Bronchial epithelial cell (primary cell): Measurements from ENCODE around the gene FBXL22. TPM values are rescaled to one million over a fixed set of nuclear protein-coding genes. Genes with fewer than 3 reads are reported as not detected.

Experiments used
- DNase-seq: peaks from one replicate; pipeline ENCODE4 v3.0.0-alpha.2; 2010; ENCODE audit warnings: low read depth
- FAIRE-seq: peaks from 2 replicates; lab custom pipeline; 2011; peaks lifted over from hg19 to GRCh38; lab: Jason Lieb, UNC
- H3K27me3 ChIP-seq: 2 replicates; pipeline ENCODE4 v1.5.1; 2011; ENCODE audit warnings: low read length; ENCODE audit not compliant: control insufficient read depth, insufficient read depth
- H3K36me3 ChIP-seq: 2 replicates; pipeline ENCODE4 v1.5.1; 2011; ENCODE audit warnings: low read length; ENCODE audit not compliant: control insufficient read depth, insufficient read depth
- H3K4me3 ChIP-seq: 2 replicates; pipeline ENCODE4 v1.5.1; 2011; ENCODE audit warnings: mild to moderate bottlenecking, low read depth, low read length, control low read depth
- total RNA-seq: library from RNA; depleted of rRNA; stranded (reverse); fragments of >200 nt; gene quantifications from 2 replicates; pipeline ENCODE4 v1.2.1, GENCODE V29; 2014
- TF ChIP-seq, protein P1 (sequence below): IDR thresholded peaks from 2 replicates; pipeline ENCODE4 v1.5.1; 2011; ENCODE audit warnings: mild to moderate bottlenecking, moderate library complexity, low read length, control low read depth, inconsistent platforms; ENCODE audit not compliant: insufficient read depth, severe bottlenecking

Gene FBXL22
- total RNA-seq, 1 donor from 2014 or later: under 0.01 TPM

DNA sequence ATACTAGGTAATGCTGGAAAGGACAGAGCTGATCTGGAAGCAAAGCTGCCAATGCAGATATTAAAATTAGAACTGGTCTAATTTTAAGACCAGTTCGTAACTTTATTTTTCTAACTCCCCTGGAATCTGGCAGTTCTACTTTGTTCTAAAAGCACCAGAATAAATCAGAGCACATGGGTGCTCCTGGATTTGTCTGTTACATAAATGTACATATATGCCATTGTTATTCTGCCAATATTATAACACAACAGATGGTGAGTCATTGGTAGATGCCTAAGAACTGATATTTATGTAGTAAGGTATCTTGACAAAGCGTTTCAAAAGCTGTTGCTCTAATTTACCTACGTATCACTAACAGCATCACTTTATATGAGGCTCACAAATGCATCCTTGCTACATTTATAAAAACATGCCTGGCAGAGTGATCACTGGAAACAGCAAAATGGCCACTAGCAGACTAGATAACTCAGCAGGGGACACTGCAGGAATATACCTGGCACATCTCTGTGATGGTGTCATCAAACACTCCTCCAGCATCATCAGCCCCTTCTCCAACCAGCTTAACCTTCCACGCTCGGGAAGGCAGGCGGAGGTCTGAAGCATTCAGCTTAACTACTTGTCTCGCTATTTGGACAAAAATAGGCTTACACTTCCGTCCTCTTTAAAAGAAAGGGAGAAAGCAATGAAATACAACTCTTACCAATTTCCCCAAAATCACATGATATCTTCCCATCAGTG lies 26.2 kb downstream of the FBXL22 start:
- DNase-seq: peak; percentile 10
- H3K4me3 ChIP-seq: no peak overlapping the region
- no peak for FAIRE-seq
- TF ChIP-seq, protein P1, sequence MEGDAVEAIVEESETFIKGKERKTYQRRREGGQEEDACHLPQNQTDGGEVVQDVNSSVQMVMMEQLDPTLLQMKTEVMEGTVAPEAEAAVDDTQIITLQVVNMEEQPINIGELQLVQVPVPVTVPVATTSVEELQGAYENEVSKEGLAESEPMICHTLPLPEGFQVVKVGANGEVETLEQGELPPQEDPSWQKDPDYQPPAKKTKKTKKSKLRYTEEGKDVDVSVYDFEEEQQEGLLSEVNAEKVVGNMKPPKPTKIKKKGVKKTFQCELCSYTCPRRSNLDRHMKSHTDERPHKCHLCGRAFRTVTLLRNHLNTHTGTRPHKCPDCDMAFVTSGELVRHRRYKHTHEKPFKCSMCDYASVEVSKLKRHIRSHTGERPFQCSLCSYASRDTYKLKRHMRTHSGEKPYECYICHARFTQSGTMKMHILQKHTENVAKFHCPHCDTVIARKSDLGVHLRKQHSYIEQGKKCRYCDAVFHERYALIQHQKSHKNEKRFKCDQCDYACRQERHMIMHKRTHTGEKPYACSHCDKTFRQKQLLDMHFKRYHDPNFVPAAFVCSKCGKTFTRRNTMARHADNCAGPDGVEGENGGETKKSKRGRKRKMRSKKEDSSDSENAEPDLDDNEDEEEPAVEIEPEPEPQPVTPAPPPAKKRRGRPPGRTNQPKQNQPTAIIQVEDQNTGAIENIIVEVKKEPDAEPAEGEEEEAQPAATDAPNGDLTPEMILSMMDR: no peak
- peaks cover 6% of the 10 kb centered on the region for H3K36me3 ChIP-seq
- H3K27me3 ChIP-seq: no peaks in the 10 kb centered on the region

DNA sequence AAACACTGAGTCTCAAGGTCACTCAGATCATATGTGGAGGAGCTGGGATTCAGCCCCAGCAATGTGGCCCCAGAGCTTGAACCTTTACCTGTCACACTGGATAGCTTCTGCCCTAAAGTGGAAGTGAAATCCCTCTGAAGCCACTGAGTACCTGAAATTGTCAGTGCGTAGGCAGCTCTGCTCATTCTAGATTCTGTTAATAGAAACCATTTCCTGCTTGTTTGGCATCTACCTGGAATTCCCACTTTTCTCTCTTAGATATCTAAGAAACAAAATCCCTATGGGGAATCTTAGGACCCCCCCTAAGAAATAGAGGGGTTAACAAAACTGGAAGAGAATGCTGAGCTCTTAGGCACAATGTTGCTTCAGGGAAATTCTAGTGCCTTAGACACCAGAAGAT lies 29.8 kb downstream of the FBXL22 start:
- no peak overlapping the region for H3K4me3 ChIP-seq
- no peak for DNase-seq
- no peak for FAIRE-seq
- H3K27me3 ChIP-seq: no peaks in the 10 kb centered on the region
- peaks cover 13% of the 10 kb centered on the region for H3K36me3 ChIP-seq
- TF ChIP-seq, protein P1: no peak

DNA sequence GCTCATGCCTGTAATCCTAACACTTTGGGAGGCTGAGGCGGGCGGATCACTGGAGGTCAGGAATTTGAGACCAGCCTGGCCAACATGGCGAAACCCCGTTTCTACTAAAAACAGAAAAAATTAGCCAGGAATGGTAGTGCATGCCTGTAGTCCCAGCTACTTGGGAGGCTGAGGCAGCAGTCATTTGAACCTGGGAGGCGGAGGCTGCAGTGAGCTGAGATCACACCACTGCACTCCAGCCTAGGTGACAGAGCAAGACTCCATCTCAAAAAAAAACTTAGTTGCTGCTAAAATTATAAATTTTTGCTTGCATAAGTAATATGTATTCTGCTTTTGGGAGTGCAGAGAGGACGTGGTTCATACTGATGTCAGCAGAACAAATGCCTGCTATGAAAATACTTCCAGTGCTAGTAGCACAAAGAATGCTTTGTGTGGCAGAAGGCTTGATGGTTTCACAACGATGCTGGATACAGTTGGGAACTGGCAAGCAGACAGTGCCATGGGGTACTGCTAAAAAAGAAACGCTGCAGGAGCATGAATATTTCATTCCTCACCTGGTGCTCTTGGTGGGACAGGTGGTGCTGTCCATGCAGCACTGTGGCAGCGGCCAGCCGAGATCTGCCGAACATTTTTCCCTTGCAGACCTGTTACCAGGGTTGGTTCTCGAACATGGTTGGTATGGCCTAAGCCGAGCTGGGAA lies 31.1 kb downstream of the FBXL22 start:
- peaks cover 17% of the 10 kb centered on the region for H3K36me3 ChIP-seq
- H3K4me3 ChIP-seq: no peak overlapping the region
- TF ChIP-seq, protein P1: no peak
- no peaks in the 10 kb centered on the region for H3K27me3 ChIP-seq
- FAIRE-seq: no peak
- DNase-seq: no peak

DNA sequence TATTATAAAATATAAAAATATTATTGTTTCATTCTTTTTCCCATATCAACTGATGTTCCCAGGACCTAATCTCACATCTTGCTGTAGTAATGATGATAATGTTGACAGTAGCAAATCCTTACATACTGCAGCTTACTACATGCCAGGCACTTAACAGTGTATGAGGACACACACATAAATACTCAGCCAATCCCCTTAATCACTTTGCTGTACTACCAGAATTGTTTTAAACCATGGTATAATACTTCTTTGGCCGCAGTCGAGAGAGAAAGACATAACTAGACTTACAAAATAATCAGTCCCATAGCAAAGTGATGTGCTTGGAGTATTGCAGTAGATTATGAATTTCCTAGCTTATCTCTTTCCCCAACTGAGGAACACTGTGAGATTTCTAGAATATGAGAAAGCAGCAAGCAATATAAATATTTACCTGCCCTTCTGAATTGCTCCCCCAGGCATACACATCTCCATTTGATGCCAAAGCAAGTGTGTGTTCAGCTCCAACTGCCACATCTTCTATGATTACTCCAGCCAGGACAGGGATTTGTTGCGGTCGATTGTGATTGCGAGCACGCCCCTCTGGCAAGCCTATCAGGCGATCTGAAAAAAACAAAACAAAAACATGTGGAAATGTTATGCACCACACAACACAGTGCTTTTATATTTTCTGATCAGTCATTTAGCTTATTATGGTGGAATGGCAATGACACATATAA lies 33.0 kb downstream of the FBXL22 start:
- DNase-seq (no peak), FAIRE-seq (no peak)
- Histone ChIP-seq H3K4me3 (no peak overlapping the region), H3K27me3 (no peaks in the 10 kb centered on the region), H3K36me3 (peaks cover 15% of the 10 kb centered on the region)
- TF ChIP-seq, protein P1: no peak

DNA sequence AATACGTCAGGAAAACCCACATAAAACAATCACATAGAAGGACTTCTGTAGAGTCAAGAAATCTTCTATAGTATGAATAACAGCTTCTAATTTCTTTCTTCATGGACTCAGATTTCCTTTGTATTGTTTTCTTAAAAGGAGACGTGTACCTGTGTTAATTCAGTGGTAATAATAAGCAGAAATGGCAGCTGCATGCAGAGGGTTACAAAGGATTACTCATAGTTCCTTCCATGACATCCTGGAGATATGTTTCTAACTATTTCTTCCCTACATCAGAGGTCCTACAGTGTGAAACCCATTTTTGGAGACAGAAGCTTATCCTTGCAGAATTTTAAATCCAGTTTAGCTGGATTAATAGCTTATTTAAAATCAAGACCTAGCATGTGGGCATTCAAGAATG lies 36.1 kb downstream of the FBXL22 start:
- Histone ChIP-seq H3K4me3 (no peak overlapping the region), H3K36me3 (peaks cover 13% of the 10 kb centered on the region), H3K27me3 (no peaks in the 10 kb centered on the region)
- no peak for DNase-seq
- TF ChIP-seq, protein P1: no peak
- FAIRE-seq: no peak
